ENCODE results near the gene SAMD3.

- TF ChIP-seq CTCF (conservative IDR thresholded peaks at IDR 0.05; ENCODE audit: low read length) (no peak), EZH2phosphoT487 (IDR thresholded peaks at IDR 0.05; ENCODE audit: borderline replicate concordance) (no peak)
These were observed 83.9 kb downstream of the SAMD3 start for GRCh38 chr6:130138909-130139242.
